MM.1S (cell line): ENCODE measurements around the gene FLRT2.

Source experiments
- EZH2 ChIP-seq: fragments of 300-600 bp; sonication (generic); optimal IDR thresholded peaks from 2 replicates; pipeline ENCODE3; 2017; ENCODE audit warnings: low read depth, mild to moderate bottlenecking, antibody characterized with exemption, low read length, mixed read lengths
- EZH2phosphoT487 ChIP-seq: fragments of 300-600 bp; sonication (generic); IDR thresholded peaks from 2 replicates; pipeline ENCODE4 v1.6.1; 2018; ENCODE audit warnings: antibody characterized with exemption, low read length
- TF ChIP-seq, protein P1 (sequence below): fragments of 300-600 bp; sonication (generic); IDR thresholded peaks from 2 replicates; pipeline ENCODE4 v1.5.1; 2016; ENCODE audit warnings: antibody characterized with exemption, low read length, mixed read lengths

DNA sequence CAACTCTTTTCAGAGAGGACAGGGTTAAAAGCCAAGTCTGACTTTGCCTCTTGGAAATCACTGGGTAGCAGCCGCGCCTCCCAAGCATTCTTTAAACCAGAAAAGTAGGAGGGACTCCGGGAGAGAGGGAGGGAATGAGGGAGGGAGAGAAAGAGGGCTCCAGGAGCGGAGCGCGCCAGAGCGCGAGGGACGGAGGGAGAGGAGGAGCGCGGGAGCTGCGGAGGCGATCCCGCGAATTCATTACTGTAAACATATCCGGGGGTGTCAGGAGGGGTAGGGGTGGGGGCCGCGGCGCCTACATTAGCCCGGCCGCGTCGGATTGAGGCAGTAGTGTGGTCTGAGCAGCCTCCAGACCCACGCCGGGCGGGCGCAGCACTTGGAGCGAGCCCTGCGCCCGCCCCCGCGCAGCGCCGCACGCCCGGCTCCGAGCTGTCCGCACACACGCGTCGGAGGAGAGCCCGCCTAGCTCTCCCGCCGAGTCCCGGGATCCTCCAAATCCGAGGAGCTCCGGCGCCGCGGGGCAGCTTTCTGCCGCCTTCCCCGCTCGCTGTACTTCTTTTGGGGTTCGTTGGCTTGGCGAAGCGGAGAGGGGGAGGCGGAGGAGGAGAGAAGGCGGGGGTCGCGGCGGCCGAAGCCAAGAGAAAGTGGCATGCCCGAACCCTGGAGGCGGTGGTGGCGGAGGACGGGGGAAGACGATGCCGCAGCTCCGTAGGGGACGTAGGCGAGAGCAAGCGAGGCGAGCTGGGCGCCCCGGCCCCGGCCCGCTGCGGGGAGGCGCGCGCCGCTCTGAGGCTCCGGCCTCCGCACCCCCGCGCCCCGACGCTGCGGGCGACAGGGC is 3.3 kb downstream of the FLRT2 start:
- TF ChIP-seq, protein P1, sequence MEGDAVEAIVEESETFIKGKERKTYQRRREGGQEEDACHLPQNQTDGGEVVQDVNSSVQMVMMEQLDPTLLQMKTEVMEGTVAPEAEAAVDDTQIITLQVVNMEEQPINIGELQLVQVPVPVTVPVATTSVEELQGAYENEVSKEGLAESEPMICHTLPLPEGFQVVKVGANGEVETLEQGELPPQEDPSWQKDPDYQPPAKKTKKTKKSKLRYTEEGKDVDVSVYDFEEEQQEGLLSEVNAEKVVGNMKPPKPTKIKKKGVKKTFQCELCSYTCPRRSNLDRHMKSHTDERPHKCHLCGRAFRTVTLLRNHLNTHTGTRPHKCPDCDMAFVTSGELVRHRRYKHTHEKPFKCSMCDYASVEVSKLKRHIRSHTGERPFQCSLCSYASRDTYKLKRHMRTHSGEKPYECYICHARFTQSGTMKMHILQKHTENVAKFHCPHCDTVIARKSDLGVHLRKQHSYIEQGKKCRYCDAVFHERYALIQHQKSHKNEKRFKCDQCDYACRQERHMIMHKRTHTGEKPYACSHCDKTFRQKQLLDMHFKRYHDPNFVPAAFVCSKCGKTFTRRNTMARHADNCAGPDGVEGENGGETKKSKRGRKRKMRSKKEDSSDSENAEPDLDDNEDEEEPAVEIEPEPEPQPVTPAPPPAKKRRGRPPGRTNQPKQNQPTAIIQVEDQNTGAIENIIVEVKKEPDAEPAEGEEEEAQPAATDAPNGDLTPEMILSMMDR: no peak
- TF ChIP-seq EZH2phosphoT487 (no peak), EZH2 (no peak)
